ENCODE data around the gene PTK6. TPM values are rescaled to one million over a fixed set of nuclear protein-coding genes. Genes with fewer than 3 reads are reported as not detected.

The PTK6 gene
- total RNA-seq, 2 donors from 2014 or later, result 0.22 TPM; not detected in 1

DNA sequence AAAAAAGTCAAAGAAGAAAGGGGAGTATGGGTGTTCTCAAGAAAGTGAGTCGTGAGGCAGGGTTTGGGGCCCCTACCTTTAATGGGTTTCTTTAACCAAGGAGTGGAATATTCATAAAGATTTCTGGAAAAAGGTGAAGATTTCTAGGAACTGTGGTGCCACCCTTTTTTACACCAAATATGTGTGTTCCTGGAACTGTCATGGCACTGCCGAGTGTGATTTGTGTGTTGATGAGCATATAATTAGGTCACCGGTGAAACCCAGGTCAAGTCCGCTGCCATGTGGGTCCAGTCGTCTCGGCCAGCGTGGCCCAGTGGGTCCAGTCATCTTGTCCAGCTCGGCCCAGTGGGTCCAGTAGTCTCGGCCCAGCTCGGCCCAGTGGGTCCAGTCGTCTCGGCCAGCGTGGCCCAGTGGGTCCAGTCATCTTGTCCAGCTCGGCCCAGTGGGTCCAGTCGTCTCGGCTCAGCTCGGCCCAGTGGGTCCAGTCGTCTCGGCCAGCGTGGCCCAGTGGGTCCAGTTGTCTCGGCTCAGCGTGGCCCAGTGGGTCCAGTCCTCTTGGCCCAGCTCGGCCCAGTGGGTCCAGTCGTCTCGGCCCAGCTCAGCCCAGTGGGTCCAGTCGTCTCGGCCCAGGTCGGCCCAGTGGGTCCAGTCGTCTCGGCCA lies 30.0 kb downstream of the PTK6 start:
- peaks cover 7% of the 10 kb centered on the region for H3K9me3 Mint-ChIP-seq
- H3K4me1 ChIP-seq (ENCODE audit: control insufficient read depth, insufficient read depth, low read length), result no peaks in the 10 kb centered on the region
- no peak overlapping the region for H3K4me3 Mint-ChIP-seq
- 89 to 99% methylated on average over 18 to 30 of the region's 30 CpGs for WGBS, 2 experiments (ENCODE audit: insufficient coverage in 1 of 2, insufficient read length in 1 of 2)
- no peaks in the 10 kb centered on the region for H3K27me3 ChIP-seq (ENCODE audit: control insufficient read depth, insufficient read depth, low read length, poor library complexity, severe bottlenecking)
- DNase-seq, result peak; percentile 1
- H3K27me3 Mint-ChIP-seq (ENCODE audit: insufficient read depth), result peaks cover 27% of the 10 kb centered on the region
- peaks cover 7% of the 10 kb centered on the region for H3K9me3 ChIP-seq (ENCODE audit: control insufficient read depth, low read length)
- H3K27ac Mint-ChIP-seq, result no peak overlapping the region
- H3K36me3 Mint-ChIP-seq (ENCODE audit: low read depth), result no peaks in the 10 kb centered on the region
- no peak overlapping the region for H3K4me3 ChIP-seq (ENCODE audit: low read length)
- H3K4me1 Mint-ChIP-seq, result no peaks in the 10 kb centered on the region
- no peak overlapping the region for H3K27ac ChIP-seq (ENCODE audit: low read depth, low read length)
- no peaks in the 10 kb centered on the region for H3K36me3 ChIP-seq (ENCODE audit: control insufficient read depth, insufficient read depth, low read length)
- TF ChIP-seq, protein P1, sequence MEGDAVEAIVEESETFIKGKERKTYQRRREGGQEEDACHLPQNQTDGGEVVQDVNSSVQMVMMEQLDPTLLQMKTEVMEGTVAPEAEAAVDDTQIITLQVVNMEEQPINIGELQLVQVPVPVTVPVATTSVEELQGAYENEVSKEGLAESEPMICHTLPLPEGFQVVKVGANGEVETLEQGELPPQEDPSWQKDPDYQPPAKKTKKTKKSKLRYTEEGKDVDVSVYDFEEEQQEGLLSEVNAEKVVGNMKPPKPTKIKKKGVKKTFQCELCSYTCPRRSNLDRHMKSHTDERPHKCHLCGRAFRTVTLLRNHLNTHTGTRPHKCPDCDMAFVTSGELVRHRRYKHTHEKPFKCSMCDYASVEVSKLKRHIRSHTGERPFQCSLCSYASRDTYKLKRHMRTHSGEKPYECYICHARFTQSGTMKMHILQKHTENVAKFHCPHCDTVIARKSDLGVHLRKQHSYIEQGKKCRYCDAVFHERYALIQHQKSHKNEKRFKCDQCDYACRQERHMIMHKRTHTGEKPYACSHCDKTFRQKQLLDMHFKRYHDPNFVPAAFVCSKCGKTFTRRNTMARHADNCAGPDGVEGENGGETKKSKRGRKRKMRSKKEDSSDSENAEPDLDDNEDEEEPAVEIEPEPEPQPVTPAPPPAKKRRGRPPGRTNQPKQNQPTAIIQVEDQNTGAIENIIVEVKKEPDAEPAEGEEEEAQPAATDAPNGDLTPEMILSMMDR (conservative IDR thresholded peaks at IDR 0.05), result no peak
- no peak overlapping the region for H3K9ac ChIP-seq (ENCODE audit: extremely low read depth, low read length, poor library complexity, severe bottlenecking)

DNA sequence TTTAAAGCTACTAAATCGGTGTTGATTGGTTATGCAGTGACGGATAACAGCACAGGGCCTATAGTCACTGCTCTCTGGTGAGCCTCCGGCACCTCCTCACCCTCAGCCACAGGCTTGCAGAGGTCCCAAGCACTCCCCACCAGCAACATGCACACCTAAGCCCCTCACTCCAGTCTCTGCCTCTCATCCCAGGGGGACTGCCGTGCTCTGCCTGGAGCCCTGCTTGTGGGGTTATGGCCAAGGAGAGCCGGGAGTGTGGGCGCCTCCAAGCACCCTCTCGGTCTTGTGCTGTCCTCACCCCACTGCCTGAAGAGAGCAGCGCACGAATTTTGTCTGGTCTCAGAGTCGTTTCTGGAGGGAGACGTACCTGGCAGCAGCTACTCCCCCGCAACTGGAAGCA lies 31.5 kb downstream of the PTK6 start:
- Histone ChIP-seq H3K27me3 (ENCODE audit: control insufficient read depth, insufficient read depth, low read length, poor library complexity, severe bottlenecking) (no peaks in the 10 kb centered on the region), H3K9ac (ENCODE audit: extremely low read depth, low read length, poor library complexity, severe bottlenecking) (no peak overlapping the region), H3K36me3 (ENCODE audit: control insufficient read depth, insufficient read depth, low read length) (no peaks in the 10 kb centered on the region), H3K9me3 (ENCODE audit: control insufficient read depth, low read length) (peaks cover 7% of the 10 kb centered on the region), H3K4me1 (ENCODE audit: control insufficient read depth, insufficient read depth, low read length) (no peaks in the 10 kb centered on the region), H3K27ac (ENCODE audit: low read depth, low read length) (no peak overlapping the region), H3K4me3 (ENCODE audit: low read length) (no peak overlapping the region)
- Mint-ChIP-seq H3K4me3 (no peak overlapping the region), H3K27ac (no peak overlapping the region), H3K36me3 (ENCODE audit: low read depth) (no peaks in the 10 kb centered on the region), H3K27me3 (ENCODE audit: insufficient read depth) (peaks cover 24% of the 10 kb centered on the region), H3K9me3 (peaks cover 7% of the 10 kb centered on the region), H3K4me1 (no peaks in the 10 kb centered on the region)
- no peak for DNase-seq
- TF ChIP-seq, protein P1 (conservative IDR thresholded peaks at IDR 0.05), result no peak
- WGBS, 2 experiments (ENCODE audit: insufficient coverage in 1 of 2, insufficient read length in 1 of 2), result 90 to 92% methylated on average over 6 to 11 of the region's 12 CpGs

DNA sequence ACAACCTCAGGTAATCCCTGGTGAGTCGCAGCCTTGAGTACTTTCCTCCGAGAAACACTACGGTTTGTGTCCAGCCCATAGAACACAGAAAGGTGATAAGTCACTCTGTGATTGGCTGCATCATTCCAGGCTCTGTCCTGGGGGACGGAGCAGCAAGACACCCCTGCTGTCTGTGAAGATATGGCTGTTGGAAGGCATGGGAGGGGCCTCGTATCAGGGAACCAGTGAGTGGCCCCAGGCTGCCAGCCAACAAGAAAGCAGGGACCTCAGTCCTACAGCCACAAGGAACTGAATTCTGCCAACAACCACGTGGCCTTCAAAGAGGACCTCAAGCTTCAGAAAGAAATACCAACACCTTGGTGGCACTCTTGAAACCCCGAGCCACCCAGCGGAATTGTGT lies 31.9 kb downstream of the PTK6 start:
- 91 to 92% methylated on average over 7 to 8 of the region's 8 CpGs for WGBS, 2 experiments (ENCODE audit: insufficient coverage in 1 of 2, insufficient read length in 1 of 2)
- H3K27ac Mint-ChIP-seq, result no peak overlapping the region

More for the DNA sequence above, 31.9 kb downstream of the PTK6 start:
- peaks cover 26% of the 10 kb centered on the region for H3K27me3 Mint-ChIP-seq (ENCODE audit: insufficient read depth)
- Histone ChIP-seq H3K4me1 (ENCODE audit: control insufficient read depth, insufficient read depth, low read length) (no peaks in the 10 kb centered on the region), H3K4me3 (ENCODE audit: low read length) (no peak overlapping the region), H3K27ac (ENCODE audit: low read depth, low read length) (no peak overlapping the region), H3K9ac (ENCODE audit: extremely low read depth, low read length, poor library complexity, severe bottlenecking) (no peak overlapping the region), H3K9me3 (ENCODE audit: control insufficient read depth, low read length) (peaks cover 7% of the 10 kb centered on the region), H3K27me3 (ENCODE audit: control insufficient read depth, insufficient read depth, low read length, poor library complexity, severe bottlenecking) (peaks cover under 1% of the 10 kb centered on the region), H3K36me3 (ENCODE audit: control insufficient read depth, insufficient read depth, low read length) (no peaks in the 10 kb centered on the region)
- peaks cover 7% of the 10 kb centered on the region for H3K9me3 Mint-ChIP-seq
- no peaks in the 10 kb centered on the region for H3K36me3 Mint-ChIP-seq (ENCODE audit: low read depth)
- TF ChIP-seq, protein P1 (conservative IDR thresholded peaks at IDR 0.05), result no peak
- H3K4me3 Mint-ChIP-seq, result no peak overlapping the region
- no peaks in the 10 kb centered on the region for H3K4me1 Mint-ChIP-seq
- peak; percentile 14 for DNase-seq

Measured in endodermal cell (in vitro differentiated cells).